GM12864 (cell line): ENCODE results near the gene FBXO38.

Source experiments
- DNase-seq: peaks from one replicate; pipeline ENCODE4 v3.0.0-alpha.2; 2011; ENCODE audit warnings: low read depth
- H3K4me3 ChIP-seq: 2 replicates; pipeline ENCODE4 v1.5.1; 2011; ENCODE audit warnings: mild to moderate bottlenecking, low read depth, low read length, control low read depth
- CTCF ChIP-seq: IDR thresholded peaks from 2 replicates; pipeline ENCODE4 v1.5.1; 2011; ENCODE audit warnings: low read depth, mild to moderate bottlenecking, moderate library complexity, low read length, control low read depth, inconsistent platforms; ENCODE audit errors: missing control alignments

FBXO38 gene

GRCh38 chr5:148383564-148384379, at the start of gene FBXO38:
Gene FBXO38 (plus strand): TSS chr5:148383958. CDS start chr5:148394777, 10,819 bp downstream.
- peak; percentile 15 for TF ChIP-seq CTCF
- H3K4me3 ChIP-seq: peak within 1 kb of the TSS; percentile 68
- peak; percentile 95 for DNase-seq

GRCh38 chr5:148335259-148335658, 48.5 kb upstream of the FBXO38 start, which contains the start of gene SPINK9:
Gene SPINK9 (plus strand): TSS chr5:148335559. CDS start chr5:148335614, 55 bp downstream.
- H3K4me3 ChIP-seq: no peak within 1 kb of the TSS
- no peak for TF ChIP-seq CTCF
- no peak for DNase-seq

GRCh38 chr5:148336704-148337435, 46.9 kb upstream of the FBXO38 start:
- no peak for DNase-seq
- no peak for TF ChIP-seq CTCF
- no peak overlapping the region for H3K4me3 ChIP-seq

GRCh38 chr5:148342371-148343045, 41.2 kb upstream of the FBXO38 start:
- H3K4me3 ChIP-seq: no peak overlapping the region
- TF ChIP-seq CTCF: no peak
- no peak for DNase-seq

GRCh38 chr5:148343046-148343407, 40.7 kb upstream of the FBXO38 start:
- no peak for DNase-seq
- no peak overlapping the region for H3K4me3 ChIP-seq
- no peak for TF ChIP-seq CTCF

- DNase-seq: no peak
- TF ChIP-seq CTCF: no peak
- no peak overlapping the region for H3K4me3 ChIP-seq
Observed at GRCh38 chr5:148343603-148344487, 39.9 kb upstream of the FBXO38 start.
